Stimulated activated CD4-positive, alpha-beta T cell treated with anti-CD3 and anti-CD28 coated beads, TNF-alpha, amount 100 ng/mL, for 48 hours (primary cell): ENCODE measurements around the gene FAM167B.

Experiments
- DNase-seq, 3 donors: peaks; one replicate each; pipeline ENCODE4 v3.0.0-alpha.2; 2020; ENCODE audit warnings: low read depth in 3 of 3

FAM167B gene

DNA sequence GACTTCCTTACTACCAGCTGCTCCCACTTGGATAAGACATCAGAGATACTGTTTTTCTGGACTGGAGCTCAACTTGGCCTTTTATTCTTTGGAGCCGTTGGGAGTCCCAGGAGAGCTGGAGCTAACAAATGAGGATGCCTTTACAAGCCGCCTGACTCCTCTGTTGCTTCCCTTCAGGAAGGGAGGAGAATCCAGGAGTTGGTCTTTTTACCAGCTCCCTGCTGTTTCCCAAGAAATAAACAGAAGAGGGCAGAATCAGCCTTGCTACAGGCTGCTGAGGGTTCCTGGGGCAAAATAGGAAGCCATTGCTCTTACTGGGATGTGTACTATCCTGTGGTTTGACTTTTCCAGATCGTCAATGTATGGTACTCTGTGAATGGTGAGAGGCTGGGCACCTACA, 23.3 kb upstream of the FAM167B start:
- DNase-seq: no peak

DNA sequence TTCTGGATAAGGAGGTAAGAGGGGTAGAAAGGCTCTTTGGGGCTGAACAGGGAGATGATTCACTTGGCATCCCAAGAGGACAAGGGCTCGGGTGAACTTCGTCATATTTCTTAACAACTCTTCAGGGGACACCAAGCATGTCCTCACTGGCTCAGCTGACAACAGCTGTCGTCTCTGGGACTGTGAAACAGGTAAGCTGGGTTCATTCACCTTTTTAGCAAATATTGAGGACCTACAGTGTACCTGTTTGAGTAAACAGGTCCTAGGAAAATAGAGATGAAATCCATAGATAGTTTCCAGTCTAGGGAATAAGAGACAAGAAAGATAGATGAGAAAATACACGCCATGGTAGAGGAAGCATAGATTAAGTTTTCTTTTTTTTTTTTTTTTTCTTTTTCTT, 22.7 kb upstream of the FAM167B start:
- no peak for DNase-seq

DNA sequence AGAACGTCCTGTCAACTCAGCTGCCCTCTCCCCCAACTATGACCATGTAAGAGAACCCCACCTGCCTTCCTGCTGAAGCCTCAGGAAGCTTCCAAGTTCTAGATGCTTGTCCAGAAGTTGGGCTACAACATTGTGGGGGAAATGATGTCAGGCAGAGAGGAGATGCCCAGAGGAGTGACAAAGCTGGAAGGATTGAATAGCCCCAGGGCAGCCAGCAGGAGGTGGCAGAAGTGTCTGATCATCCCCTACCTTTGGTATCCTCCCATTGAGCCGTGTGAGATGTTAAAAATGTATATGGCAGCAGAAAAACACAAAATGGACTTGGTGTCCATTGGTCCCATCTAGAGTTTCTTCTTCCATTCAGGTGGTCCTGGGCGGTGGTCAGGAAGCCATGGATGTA, 18.3 kb upstream of the FAM167B start:
- DNase-seq: no peak

DNA sequence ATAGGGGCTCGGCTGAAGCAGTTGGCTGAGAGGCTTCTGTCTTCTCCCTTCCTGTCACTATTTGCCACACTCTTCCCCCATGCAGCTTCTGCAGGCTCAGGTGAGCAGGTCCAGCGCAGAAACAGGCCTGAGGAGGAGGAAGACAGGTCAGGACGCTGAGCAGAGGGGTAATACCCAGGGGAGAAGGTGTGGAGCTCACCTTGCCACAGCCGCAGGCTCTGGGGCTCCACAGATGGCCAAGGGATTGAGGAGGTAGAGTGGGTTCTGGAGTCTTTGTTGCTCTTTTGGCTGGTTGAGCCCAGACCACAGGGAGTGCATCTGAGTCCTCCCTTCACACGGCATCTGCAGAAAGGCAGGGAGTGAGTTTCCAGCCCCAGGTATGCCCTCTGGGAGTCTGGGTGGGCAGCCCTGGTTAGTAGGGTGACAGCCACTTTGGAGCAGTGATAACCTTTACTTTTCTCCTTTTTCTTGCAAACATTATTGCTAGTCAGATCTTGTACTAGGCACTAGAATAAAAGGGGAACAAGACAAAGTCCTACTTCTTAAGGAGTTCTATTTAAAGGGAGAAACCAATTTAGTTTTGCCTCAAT, 15.1 kb upstream of the FAM167B start:
- DNase-seq: no peak

DNA sequence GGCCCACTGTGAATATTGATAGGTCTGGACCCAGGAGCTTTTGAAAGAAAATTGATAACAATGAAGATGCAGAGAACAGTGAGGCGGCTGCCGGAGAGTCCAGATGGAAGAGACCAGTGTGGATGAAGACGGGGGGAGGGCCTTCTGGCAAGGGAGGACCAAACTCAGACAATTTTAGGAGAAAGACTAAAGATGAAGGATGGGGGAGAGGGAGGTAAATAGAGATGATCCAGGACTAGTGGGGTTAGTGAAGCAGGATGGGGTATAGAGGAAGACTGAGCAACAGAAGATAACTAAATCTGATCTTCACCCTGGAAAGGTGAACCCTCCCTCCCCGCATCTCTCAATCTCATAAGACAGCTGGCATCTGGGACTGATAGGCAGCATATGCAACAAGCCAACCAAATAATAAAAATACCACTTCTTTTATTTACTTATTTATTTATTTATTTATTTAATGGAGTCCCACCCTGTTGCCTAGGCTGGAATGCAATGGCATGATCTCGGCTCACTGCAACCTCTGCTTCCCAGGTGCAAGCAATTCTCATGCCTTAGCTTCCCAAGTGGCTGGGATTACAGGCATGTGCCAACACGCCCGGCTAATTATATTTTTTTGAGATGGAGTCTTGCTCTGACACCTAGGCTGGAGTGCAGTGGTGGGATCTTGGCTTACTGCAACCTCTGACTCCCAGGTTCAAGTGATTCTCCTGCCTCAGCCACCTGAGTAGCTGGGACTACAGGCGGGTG, 14.3 kb upstream of the FAM167B start:
- DNase-seq: no peak

DNA sequence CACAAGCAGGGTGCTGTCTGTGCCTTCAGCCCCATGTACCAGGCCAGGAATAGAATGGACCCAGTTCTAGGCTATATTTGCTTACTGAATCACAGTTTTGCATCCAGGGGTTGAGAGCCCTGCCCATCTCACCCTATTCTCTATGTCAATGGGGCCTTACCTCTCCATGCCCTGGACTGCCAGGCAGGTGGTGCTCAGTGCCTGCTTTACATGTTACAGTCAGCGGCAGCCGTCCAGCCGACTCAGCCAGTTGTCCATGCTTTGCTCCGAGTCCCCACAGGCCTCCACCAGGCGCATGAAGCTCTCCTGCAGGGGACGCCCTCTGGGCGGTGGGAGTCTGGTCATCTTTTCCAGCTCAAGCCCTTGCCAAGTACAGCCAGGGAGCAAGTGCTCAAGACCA, 12.2 kb upstream of the FAM167B start:
- DNase-seq: no peak

DNA sequence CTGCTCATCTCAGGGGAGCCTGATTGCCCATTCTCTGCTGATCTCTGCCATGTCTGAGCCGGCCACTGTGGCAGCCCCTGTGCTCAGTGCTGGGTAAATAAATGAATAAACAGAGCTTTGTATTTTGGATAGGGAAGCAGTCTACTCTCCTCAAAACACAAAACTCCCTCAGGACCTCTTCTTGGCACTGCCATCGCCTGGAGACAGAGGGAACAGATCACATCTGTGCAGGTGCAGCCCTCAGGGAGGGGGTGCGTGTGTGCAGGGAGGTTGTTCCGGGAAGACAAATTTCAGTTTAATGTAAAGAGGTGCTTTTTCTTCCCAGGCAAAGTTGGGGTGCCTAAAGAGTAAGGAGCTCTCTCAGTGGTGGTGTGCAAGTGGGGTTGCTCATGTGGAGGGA, 7.7 kb upstream of the FAM167B start:
- no peak for DNase-seq

DNA sequence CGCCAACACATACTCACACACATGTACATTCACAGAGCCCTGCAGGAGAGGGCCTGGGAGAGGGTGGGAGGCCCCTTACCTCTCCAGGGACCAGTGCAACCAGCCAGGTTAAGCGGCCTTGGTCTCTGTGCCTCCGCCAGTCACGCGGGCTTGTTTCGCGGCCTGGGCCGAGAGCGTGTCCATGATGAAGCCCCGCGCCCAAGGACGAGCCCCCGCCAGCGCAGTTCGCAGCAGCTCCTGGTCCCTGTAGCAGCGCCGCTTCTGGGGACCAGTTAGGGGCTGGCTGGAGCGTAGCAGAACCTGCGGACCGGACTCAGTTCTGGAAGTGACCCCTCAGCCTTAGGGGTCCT, 7.3 kb upstream of the FAM167B start:
- no peak for DNase-seq

DNA sequence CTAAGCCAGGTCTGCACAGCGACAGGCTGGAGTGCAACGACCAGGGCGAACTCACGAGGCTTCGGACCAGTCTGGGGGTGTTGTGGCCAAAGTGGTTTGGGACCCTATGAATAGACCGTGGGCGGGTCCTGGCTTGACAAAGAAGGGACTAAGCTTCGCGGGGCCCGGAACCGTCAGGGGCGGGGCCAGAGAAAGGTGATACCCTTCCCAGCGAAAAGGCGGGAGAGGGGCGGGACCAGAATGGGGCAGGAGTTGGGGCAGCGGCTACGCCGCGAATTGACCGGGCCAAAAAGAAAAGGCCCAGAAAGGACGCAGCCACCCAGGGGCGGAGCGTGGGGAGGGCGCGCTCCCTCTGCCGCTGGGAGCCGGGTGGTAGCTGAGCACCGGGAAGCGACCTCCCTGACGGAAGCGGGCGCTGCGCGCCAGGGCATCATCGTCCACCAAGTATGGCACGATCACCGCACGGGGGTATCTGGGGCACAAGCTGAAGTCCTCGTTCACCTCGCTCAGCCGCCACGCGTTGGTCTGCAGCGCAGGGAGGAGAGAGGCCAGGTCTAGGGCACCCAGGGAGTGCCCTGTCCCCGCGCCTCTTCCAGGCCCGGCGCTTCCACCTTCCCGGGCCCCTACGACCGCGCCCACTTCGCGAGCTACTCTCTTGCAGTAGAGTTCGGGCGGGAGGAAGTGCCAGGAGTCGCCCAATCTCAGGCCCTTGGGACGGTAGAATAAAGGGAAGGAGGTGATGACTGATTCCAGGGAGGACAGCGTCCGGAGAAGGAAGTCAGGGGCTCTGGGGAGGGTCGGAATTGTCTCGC, 6.7 kb upstream of the FAM167B start:
- no peak for DNase-seq

DNA sequence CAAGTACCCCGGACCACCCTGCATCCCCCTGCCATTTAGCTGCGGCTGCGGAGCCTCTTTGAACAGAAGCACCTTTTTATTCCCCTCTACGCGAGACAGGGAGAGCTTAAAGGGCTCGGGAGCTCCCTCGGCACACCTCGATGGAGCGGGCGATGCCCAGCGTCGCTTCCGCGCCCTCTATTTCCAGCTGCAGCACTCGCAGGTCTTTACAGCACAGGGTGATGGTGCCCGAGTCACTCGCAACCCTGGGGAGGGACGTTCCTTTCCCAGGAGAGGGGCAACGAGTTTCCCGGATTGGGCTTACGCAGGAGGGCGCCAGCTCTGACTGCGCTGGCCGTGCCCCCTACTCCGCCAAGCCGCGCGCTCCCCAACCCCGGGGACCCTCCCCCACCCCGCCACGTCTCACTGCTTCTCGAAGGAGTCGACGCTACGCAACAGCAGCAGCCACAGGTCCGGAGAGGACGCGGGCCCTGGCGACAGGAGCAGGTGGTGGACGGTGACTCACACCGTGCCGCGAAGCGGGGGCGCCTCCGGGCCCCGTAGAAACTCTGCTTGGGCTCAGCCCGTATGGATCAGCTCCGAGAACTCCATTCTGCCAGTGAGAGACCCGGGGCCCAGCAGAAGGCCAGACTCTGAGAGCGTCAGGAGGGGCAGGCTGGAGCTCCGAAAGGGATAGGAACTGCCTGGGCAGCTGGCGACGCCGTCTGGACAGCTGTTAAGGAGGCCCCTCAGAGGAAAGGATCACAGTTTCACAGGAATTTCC, 5.8 kb upstream of the FAM167B start:
- DNase-seq: no peak

DNA sequence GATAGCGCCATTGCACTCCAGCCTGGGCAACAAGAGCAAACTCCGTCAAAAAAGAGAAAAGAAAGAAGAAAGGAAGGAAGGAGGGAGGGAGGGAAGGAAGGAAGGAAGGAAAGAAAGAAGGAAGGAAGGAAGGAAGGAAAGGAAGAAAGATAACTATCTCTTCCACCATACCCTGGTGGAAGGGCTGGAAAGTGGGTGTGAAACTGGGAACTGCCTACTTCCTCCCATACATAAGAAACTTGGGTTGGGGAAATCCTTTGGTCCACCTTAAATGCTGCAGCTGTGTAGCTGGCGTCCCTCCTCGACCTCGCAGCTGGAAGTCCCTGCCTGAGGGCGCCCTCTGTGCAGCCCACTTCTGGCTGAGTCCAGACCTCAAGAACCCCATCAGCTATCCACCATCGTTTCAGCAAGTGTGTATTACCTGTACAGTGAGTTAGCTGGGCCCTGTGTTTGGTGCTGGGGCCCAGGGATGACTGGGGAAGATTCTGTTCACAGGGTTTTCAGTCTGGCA, 4.6 kb upstream of the FAM167B start:
- DNase-seq: no peak

DNA sequence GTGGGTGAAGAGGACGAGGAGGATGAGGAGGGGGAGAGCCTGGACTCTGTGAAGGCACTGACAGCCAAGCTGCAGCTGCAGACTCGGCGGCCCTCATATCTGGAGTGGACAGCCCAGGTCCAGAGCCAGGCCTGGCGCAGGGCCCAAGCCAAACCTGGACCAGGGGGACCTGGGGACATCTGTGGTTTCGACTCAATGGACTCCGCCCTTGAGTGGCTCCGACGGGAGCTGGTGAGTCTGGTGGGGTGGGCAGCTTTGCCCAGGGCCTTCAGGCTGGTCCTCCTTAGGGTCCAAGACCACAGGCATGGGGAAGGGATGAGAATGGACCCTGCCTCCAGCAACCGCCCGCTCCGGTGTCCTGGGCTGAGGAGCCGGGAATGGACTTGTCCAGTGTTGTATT, 430 bp downstream of the FAM167B start:
- DNase-seq: no peak

DNA sequence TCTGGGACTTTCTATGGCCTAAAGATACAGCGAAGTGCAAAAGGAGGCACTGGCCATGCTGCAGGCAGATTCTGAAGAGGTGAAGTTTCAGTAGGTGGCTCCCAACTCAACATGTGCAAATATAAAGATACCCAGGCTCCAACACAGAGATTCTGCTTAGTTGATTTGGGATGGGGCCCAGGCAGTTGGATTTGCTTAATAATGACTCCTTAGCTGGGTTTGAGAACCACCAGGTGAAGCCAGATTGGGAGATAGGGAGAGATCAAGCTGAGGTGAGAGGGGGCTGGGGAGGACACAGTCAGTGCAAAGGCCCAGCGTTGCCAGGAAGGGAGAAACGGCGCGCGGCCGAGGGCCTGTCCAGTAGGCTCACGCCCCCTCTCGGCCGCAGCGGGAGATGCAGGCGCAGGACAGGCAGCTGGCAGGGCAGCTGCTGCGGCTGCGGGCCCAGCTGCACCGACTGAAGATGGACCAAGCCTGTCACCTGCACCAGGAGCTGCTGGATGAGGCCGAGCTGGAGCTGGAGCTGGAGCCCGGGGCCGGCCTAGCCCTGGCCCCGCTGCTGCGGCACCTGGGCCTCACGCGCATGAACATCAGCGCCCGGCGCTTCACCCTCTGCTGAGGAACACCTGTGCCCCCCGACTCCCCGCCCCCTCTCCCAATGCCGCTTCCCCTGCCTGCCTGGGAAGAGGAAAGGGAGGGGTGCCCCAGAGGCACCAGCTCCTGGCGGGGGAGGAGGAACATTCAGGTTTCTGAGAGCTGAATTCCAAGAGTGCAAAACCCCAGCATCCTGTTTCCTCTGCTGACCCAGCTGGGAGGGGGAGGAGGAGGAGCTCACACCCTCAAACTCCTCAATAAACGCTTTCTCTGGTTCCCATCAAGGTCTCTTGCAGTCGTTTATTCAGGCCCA, 1.2 kb downstream of the FAM167B start:
- DNase-seq: peak; percentile 71 to 82 (median 76)

DNA sequence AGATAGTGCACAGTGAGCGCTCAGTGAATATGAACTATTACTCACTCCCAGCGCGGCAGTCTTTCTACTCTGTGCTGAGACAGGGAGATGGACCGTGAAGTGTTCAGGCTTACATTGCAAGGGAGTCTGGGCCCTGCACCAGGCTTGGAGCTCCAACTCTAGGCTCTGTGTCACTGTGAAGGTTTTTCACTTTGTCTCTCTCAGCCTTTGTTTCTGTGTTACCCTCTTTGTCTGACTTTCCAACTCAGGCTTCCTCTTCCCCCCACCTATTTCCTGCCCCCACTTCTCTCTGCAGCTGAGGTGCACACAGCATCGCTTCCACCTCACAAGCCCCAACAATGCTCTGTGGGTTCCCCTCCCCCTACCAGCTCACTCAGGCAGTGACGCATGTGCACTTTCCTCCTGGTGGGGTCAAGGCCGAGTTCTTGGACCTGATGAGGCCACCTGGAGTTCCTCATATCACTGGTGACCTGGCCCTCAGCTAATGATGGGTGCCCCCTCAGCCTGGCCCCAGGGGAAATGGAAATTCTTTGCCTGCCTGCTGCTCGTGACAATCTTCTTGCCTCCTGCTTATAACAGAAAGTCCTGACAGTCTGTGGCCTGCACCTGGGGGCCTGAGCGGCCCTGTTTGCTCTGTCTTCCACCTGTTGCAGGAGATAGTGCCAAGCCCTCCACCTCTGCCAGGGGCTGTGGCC, 3.0 kb downstream of the FAM167B start:
- DNase-seq: peak; percentile 49 to 74 (median 70)

DNA sequence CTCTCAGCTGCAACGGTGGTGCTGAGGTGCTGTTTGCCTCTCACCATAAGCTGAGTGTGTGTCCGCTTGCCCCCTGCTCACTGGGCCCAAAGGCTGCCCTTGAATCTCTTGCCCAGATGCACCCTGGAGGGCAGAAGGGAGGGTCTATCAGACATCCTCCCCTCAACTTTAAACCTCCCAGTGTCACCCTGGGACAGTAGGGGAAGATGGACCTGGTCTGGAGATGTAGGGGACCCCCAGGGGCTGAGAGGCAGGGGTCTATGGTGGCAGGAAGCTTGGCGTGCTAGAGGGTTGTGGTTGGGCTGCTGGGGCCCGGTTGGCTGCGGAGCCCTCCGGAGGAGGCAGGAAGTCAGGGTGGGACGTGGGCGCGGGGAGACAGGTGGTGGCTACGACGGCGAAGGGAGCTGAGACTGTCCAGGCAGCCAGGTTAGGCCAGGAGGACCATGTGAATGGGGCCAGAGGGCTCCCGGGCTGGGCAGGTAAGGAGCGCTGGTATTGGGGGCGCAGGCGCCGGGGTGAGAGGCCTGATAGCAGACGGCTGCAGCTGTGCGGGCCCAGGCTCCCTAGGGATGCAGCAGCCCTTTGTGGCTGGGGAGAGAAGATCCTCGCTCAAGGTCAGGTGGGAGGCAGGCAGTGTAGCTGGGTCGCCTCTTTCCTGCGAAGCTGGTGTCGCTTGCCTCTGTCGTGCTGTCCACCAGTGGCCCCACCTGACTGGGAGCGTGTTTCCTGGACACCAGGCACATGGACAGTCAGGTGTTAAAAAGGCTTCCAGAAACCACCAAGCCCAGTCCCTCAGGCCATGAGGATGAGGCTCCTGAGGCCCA, 4.1 kb downstream of the FAM167B start, which contains the start of gene LCK:
LCK (plus strand) TSS at position 373 of the 824 bp plus-strand sequence. CDS start 23,065 bp downstream, outside the sequence.
- DNase-seq: peak in 2 of 3 donors; percentile 53 to 61

DNA sequence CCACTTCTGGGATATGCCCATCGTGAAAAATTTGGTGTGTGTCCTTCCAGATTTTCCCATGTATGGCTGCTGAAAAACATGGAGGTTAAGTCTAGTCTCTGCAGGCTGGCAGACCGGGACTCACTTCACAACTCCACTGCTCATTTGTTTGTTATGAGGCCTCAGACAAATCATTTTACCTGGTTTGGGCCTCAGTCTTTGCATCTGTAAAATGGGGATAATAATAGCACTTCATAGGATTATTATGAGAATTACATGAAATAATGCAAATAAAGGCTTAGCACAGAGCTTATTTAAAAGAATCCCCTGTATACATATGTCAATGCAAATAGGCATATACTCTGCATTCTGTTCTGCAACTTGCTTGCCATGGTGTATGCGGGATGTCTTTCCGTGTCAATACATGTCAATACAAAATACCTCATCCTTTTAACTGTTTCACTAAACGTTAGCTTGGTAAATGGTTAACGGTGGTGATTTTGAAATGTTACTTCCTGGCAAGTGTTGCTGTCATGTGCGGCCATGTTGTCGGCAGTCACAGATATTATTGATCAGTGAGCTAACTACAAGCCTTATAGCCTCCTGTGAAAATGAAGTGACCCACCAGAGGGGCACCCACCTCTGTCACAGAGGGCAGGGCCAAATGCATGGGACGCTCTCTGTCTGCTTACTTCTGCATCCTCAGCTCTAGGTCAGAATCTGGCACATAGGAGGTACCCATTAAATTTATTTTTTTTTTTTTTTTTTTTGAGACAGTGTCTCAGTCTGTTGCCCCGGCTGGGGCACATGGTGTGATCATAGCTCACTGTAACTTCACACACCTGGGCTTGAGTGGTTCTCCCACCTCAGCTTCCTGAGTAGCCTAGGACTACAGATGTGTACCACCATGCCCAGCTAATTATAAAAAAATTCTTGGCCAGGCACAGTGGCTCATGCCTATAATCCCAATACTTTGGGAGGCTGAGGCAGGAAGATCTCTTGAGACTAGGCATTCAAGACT, 8.3 kb downstream of the FAM167B start:
- DNase-seq: no peak

DNA sequence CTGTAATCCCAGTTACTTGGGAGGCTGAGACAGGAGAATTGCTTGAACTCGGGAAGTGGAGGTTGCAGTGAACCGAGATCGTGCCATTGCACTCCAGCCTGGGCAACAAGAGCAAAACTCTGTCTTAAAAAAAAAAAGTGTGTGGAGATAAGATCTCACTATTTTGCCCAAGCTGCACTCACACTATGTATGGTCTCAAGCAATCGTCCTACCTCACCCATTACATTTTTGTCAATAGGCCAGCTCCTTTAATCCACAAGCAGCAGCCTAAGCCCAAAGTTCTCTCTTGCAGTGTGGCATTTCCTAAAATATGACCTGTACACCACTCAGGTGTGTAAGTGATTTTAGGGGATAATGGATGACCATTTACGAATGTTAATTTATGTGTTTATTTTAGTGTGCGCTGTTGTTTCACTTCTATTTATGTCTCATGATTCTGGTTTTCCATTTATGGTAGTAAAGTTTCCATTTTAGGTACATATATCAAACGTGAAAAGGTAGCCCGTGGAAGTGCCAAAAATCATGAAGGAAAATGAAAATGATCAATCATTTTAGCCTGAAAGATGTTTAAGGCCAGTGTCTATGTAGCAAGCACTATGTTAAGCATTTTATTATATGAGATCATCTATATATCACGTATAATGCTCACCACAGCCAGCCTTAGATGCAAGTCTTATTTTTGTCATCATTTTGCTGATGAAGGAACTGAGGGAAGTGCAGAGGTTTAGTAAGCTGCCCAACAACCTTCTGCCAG, 9.6 kb downstream of the FAM167B start:
- DNase-seq: no peak

DNA sequence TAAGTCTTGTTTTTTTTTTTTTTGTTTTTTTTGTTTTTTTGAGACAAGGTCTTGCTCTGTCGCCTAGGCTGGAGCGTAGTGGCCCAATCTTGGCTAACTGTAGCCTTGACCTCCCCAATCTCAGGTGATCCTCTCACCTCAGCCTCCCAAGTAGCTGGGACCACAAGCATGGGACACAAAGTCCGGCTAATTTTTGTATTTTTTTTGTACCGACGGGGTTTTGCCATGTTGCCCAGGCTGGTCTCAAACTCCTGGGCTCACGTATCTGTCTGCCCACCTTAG, 10.1 kb downstream of the FAM167B start:
- no peak for DNase-seq
